IPS DF 6.9 (cell line): ENCODE data around the gene ARPC2.

Source experiments
- DNase-seq: peaks from one replicate; pipeline ENCODE4 v3.0.0-alpha.2; 2013; ENCODE audit warnings: low read depth, low spot score
- H3K27ac ChIP-seq: one replicate; pipeline ENCODE4 v1.5.1; 2013; ENCODE audit warnings: low read length, control low read depth
- H3K27me3 ChIP-seq: 2 replicates; pipeline ENCODE4 v1.6.1; 2013; ENCODE audit warnings: mild to moderate bottlenecking, low read length; ENCODE audit not compliant: control insufficient read depth, insufficient read depth
- H3K36me3 ChIP-seq: 2 replicates; pipeline ENCODE4 v1.6.1; 2013; ENCODE audit warnings: low read length; ENCODE audit not compliant: control insufficient read depth, insufficient read depth
- H3K4me1 ChIP-seq: 2 replicates; pipeline ENCODE4 v1.6.1; 2013; ENCODE audit warnings: low read length; ENCODE audit not compliant: control insufficient read depth, insufficient read depth
- H3K4me3 ChIP-seq: 2 replicates; pipeline ENCODE4 v1.5.1; 2013; ENCODE audit warnings: mild to moderate bottlenecking, low read length
- H3K9me3 ChIP-seq: 2 replicates; pipeline ENCODE4 v1.6.1; 2013; ENCODE audit warnings: low read length, inconsistent platforms; ENCODE audit not compliant: control insufficient read depth, insufficient read depth
- WGBS: extraction: QIAGEN DNeasy Blood & Tissue Kit; methylation state at CpG from one replicate; pipeline ENCODE4 v1.1.7; 2013; ENCODE audit warnings: mixed read lengths, missing lambda C conversion rate; ENCODE audit not compliant: insufficient read length, insufficient coverage; 5-methylcytosine and 5-hydroxymethylcytosine counted together

The ARPC2 gene

GRCh38 chr2:218229851-218230250 lies 12.9 kb downstream of the ARPC2 start:
- WGBS: no CpG with 5 or more reads among the region's 4 CpGs
- H3K4me1 ChIP-seq: no peaks in the 10 kb centered on the region
- H3K36me3 ChIP-seq: peaks cover 8% of the 10 kb centered on the region; the same call in 1 of the 2 replicates
- no peak overlapping the region for H3K4me3 ChIP-seq
- H3K27ac ChIP-seq: no peak overlapping the region
- H3K9me3 ChIP-seq: no peaks in the 10 kb centered on the region
- no peaks in the 10 kb centered on the region for H3K27me3 ChIP-seq
- no peak for DNase-seq

- Histone ChIP-seq H3K9me3 (no peaks in the 10 kb centered on the region), H3K27ac (no peak overlapping the region), H3K4me1 (no peaks in the 10 kb centered on the region)
Observed at GRCh38 chr2:218230882-218231281, 13.9 kb downstream of the ARPC2 start.

GRCh38 chr2:218233543-218233942 lies 16.6 kb downstream of the ARPC2 start:
- Histone ChIP-seq H3K27ac (no peak overlapping the region), H3K4me3 (no peak overlapping the region), H3K9me3 (no peaks in the 10 kb centered on the region), H3K4me1 (no peaks in the 10 kb centered on the region), H3K36me3 (peaks cover 9% of the 10 kb centered on the region; the same call in 1 of the 2 replicates), H3K27me3 (no peaks in the 10 kb centered on the region)
- WGBS: no CpG with 5 or more reads among the region's 4 CpGs
- no peak for DNase-seq

More at GRCh38 chr2:218230882-218231281, 13.9 kb downstream of the ARPC2 start:
- no peak for DNase-seq
- Histone ChIP-seq H3K27me3 (no peaks in the 10 kb centered on the region), H3K36me3 (peaks cover 8% of the 10 kb centered on the region; the same call in 1 of the 2 replicates), H3K4me3 (no peak overlapping the region)
- WGBS: no CpG with 5 or more reads among the region's 1 CpG

GRCh38 chr2:218234521-218234920 lies 17.5 kb downstream of the ARPC2 start:
- Histone ChIP-seq H3K27ac (no peak overlapping the region), H3K4me3 (no peak overlapping the region), H3K27me3 (no peaks in the 10 kb centered on the region), H3K4me1 (no peaks in the 10 kb centered on the region), H3K9me3 (no peaks in the 10 kb centered on the region), H3K36me3 (peaks cover 17% of the 10 kb centered on the region; the same call in 1 of the 2 replicates)
- whole genome bisulfite sequencing: no CpG with 5 or more reads among the region's 3 CpGs
- DNase-seq: no peak

DNA sequence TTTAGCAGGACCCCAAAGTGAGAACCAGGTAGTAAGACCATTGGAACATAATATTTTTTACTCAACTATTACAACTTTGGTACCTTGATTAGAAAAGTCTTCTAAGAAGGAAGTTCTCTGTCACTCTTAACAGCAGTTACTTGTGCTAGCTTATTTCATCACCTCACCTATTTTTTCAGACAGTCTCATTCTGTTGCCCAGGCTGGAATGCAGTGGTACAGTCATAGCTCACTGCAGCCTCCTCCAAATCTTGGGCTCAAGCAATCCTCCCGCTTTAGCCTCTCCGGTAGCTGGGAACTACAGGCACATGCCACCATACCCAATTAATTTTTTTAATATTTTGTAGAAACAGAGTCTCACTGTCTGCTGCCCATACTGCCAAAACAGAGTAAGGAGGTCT lies 18.0 kb downstream of the ARPC2 start:
- Histone ChIP-seq H3K4me3 (no peak overlapping the region), H3K4me1 (no peaks in the 10 kb centered on the region), H3K36me3 (peaks cover 15% of the 10 kb centered on the region; the same call in 1 of the 2 replicates), H3K27me3 (no peaks in the 10 kb centered on the region), H3K27ac (no peak overlapping the region), H3K9me3 (no peaks in the 10 kb centered on the region)
- no peak for DNase-seq
- no CpG with 5 or more reads among the region's 2 CpGs for WGBS

DNA sequence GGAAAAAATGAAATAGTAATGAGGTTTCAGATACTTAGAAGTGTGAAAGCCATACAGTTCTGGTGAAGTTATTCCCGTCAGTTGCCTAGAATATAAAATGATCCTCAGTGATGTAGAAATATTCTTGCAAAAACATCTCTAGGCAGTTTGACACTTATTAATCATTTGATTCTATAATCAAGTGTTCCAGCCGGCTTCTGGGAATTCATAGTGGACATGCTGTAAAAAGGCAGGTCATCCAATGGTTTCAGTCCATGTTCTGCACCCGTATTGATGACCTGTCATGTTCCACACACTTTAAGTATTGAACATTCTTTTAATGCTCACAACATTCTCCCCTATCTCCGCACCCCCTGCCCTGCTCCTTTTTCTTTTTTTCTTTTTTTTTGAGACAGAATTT lies 19.8 kb downstream of the ARPC2 start:
- WGBS: no CpG with 5 or more reads among the region's 4 CpGs
- Histone ChIP-seq H3K27ac (no peak overlapping the region), H3K4me3 (no peak overlapping the region), H3K4me1 (no peaks in the 10 kb centered on the region), H3K27me3 (no peaks in the 10 kb centered on the region), H3K36me3 (peaks cover 16% of the 10 kb centered on the region; the same call in 1 of the 2 replicates), H3K9me3 (no peaks in the 10 kb centered on the region)
- no peak for DNase-seq

GRCh38 chr2:218238887-218239286 lies 21.9 kb downstream of the ARPC2 start:
- no peaks in the 10 kb centered on the region for H3K4me1 ChIP-seq
- H3K9me3 ChIP-seq: no peaks in the 10 kb centered on the region
- H3K36me3 ChIP-seq: peaks cover 18% of the 10 kb centered on the region; the same call in 1 of the 2 replicates
- no CpG with 5 or more reads among the region's 1 CpG for WGBS
- DNase-seq: no peak
- no peak overlapping the region for H3K27ac ChIP-seq
- H3K4me3 ChIP-seq: no peak overlapping the region
- no peaks in the 10 kb centered on the region for H3K27me3 ChIP-seq

GRCh38 chr2:218244204-218244603 lies 27.2 kb downstream of the ARPC2 start:
- H3K36me3 ChIP-seq: peaks cover 27% of the 10 kb centered on the region; the same call in 1 of the 2 replicates
- H3K4me3 ChIP-seq: no peak overlapping the region
- WGBS: no CpG with 5 or more reads among the region's 1 CpG

DNA sequence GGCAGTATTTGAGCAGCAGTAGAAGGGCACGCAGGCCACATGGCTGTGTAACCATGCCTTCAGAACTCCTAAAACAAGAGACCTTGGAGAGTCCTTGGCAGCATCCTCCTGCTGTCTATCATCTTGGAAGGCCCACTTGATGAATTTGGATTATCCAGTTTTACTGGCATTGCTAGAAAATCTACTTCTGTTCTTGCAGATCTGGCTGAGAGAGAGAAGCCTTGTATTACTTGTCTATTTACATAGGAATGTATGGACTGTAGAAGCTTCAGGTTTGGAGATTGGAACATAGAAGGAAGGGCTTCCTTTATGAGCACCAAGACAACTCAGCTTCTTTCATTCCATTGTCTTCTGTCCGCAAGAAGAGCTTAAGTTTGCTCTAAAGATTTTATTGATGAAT lies 27.7 kb downstream of the ARPC2 start:
- H3K27me3 ChIP-seq: no peaks in the 10 kb centered on the region

More at GRCh38 chr2:218244204-218244603, 27.2 kb downstream of the ARPC2 start:
- DNase-seq: no peak
- Histone ChIP-seq H3K27me3 (no peaks in the 10 kb centered on the region), H3K4me1 (no peaks in the 10 kb centered on the region), H3K9me3 (no peaks in the 10 kb centered on the region), H3K27ac (no peak overlapping the region)

DNA sequence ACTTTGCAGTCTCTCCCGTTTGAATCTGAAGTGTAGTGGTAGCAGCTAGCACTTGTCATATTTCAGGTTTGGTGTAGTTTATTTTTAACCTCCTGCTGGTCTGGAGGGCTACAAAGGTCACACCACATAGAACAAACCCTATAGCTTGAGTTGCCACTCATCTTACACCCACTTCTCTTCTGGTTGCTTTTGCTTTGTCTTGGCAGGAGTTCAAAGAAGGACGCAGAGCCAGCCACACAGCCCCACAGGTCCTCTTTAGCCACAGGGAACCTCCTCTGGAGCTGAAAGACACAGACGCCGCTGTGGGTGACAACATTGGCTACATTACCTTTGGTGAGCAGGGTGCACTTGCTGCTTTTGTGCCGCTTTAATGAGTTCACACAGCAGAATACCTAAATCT lies 28.2 kb downstream of the ARPC2 start:
- Histone ChIP-seq H3K27me3 (no peaks in the 10 kb centered on the region), H3K9me3 (no peaks in the 10 kb centered on the region), H3K4me1 (no peaks in the 10 kb centered on the region), H3K36me3 (peaks cover 34% of the 10 kb centered on the region), H3K27ac (no peak overlapping the region), H3K4me3 (no peak overlapping the region)
- WGBS: no CpG with 5 or more reads among the region's 5 CpGs
- no peak for DNase-seq

More for the DNA sequence above, 27.7 kb downstream of the ARPC2 start:
- Histone ChIP-seq H3K27ac (no peak overlapping the region), H3K4me3 (no peak overlapping the region), H3K9me3 (no peaks in the 10 kb centered on the region), H3K4me1 (no peaks in the 10 kb centered on the region), H3K36me3 (peaks cover 30% of the 10 kb centered on the region)
- WGBS: no CpG with 5 or more reads among the region's 2 CpGs
- DNase-seq: no peak

DNA sequence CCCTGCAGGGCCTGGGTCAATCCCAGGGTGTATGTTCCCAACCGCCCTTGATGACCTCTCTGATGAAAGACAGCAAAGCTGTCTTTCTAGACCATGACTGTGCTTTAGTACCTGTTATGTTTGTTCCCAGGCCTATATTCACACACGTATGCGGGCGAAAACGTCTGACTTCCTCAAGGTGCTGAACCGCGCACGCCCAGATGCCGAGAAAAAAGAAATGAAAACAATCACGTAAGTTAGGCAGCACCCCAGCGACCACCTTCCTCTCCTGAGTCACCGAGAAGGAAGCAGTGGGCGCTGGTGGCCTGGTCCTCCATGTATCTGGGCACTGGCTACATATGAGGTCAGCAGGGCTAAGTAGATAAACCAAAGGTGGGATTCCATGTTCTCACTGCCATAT lies 32.7 kb downstream of the ARPC2 start:
- Histone ChIP-seq H3K27me3 (no peaks in the 10 kb centered on the region), H3K4me3 (no peak overlapping the region), H3K27ac (no peak overlapping the region), H3K9me3 (no peaks in the 10 kb centered on the region), H3K4me1 (no peaks in the 10 kb centered on the region), H3K36me3 (peaks cover 46% of the 10 kb centered on the region)
- no peak for DNase-seq
- no CpG with 5 or more reads among the region's 13 CpGs for WGBS
